Psoas muscle (tissue), 8 donors: ENCODE results near the gene MAP4K4. TPM values are rescaled to one million over a fixed set of nuclear protein-coding genes. Genes with fewer than 3 reads are reported as not detected.

Experiments
- ATAC-seq, 4 donors: fragments of 200-7000 bp; cut with Tn5 transposase; one replicate each; pipeline ENCODE4 v1.9.1; 2020; ENCODE audit warnings: moderate library complexity in 3 of 4, mild to moderate bottlenecking in 2 of 4
- DNase-seq, 2 donors: peaks; one replicate each; pipeline ENCODE4 v3.0.0-alpha.2; 2020
- H3K27ac ChIP-seq: fragments of 200-600 bp; one replicate; pipeline ENCODE4 v1.8.0; 2022
- H3K27me3 ChIP-seq, 3 donors: fragments of 200-600 bp in 1 of 3; one replicate each; pipeline versions ENCODE4 v1.6.1 to v1.8.0; 2013 to 2022; ENCODE audit warnings: low read length in 2 of 3, mild to moderate bottlenecking in 2 of 3, moderate library complexity in 1 of 3; ENCODE audit not compliant: insufficient read depth in 3 of 3
- H3K36me3 ChIP-seq, 2 donors: fragments of 200-600 bp in 1 of 2; one replicate each; pipeline versions ENCODE4 v1.6.1 to v1.8.0; 2013 to 2022; ENCODE audit warnings: low read depth in 1 of 2, mild to moderate bottlenecking in 1 of 2, moderate library complexity in 1 of 2; ENCODE audit not compliant: insufficient read depth in 1 of 2
- H3K4me1 ChIP-seq: fragments of 200-600 bp; one replicate; pipeline ENCODE4 v1.8.0; 2022
- H3K4me3 ChIP-seq: fragments of 200-600 bp; one replicate; pipeline ENCODE4 v1.8.0; 2022; ENCODE audit warnings: mild to moderate bottlenecking
- H3K9me3 ChIP-seq: fragments of 200-600 bp; one replicate; pipeline ENCODE4 v1.8.0; 2022
- CTCF ChIP-seq: fragments of 200-600 bp; IDR thresholded peaks from one replicate; pipeline ENCODE4 v1.8.0; 2022; ENCODE audit warnings: antibody characterized with exemption
- WGBS, 3 donors: extraction: QIAGEN DNeasy Blood & Tissue Kit; methylation state at CpG; one replicate each; pipeline versions ENCODE4 v1.1.6 to v1.1.7; 2013; 5-methylcytosine and 5-hydroxymethylcytosine counted together
- intact Hi-C, 2 donors: fragments of 100-400 bp; cut with DNase I; formaldehyde crosslinking; loops; one replicate each; pipeline versions ENCODE4 v1.11.0 to v1.14.2; 2022
- polyA plus RNA-seq, 3 donors: library from polyadenylated mRNA; stranded (reverse); fragments of 200-250 nt; gene quantifications; one replicate each; pipeline ENCODE4 v1.2.3, GENCODE V29; 2013
- total RNA-seq, 4 donors: library from RNA; stranded (reverse); fragmentation: NEBNext Ultra II Directional in 2 of 4; extraction: Animal tissue kit (Norgen Biotek cat#: 25700) in 2 of 4; gene quantifications; one replicate each; pipeline versions ENCODE4 v1.2.1 to v1.2.4, GENCODE V29; 2021 to 2023
- donor health status: healthy with polysubstance abuse.
- donor health status: DM: no; HTN: no; CAD: no; lungs with moderate emphysema.
- donor health status: Bipolar disorder and iron deficiency.
- donor health status: healthy.
- donor health status: DM: yes; HTN: yes; CAD: no.
- donor health status: DM: no; HTN: no; CAD: no.
- donor health status: DM: no; HTN: no; CAD: no.
- donor health status: DM: yes; HTN: yes; CAD: no.

The MAP4K4 gene
- total and polyA plus RNA-seq, 7 donors, result 20.1 to 99.9 (median 80.4) TPM

- 50 to 78% (median 53%) methylated on average over 2 of the region's 2 CpGs for WGBS, 3 donors
- H3K9me3 ChIP-seq, result no peaks in the 10 kb centered on the region
- H3K27me3 ChIP-seq, result no peaks in the 10 kb centered on the region
- H3K36me3 ChIP-seq, result no peaks in the 10 kb centered on the region
- DNase-seq (no peak), ATAC-seq (peak in 2 of 4 donors; percentile 53 to 54)
- no peak overlapping the region for H3K4me3 ChIP-seq
- H3K4me1 ChIP-seq, result peaks cover 53% of the 10 kb centered on the region
- intact Hi-C loops, result no loop called here
- no peak for TF ChIP-seq CTCF
- peak overlapping the region; percentile 23 for H3K27ac ChIP-seq
These were observed 57.1 kb downstream of the MAP4K4 start for GRCh38 chr2:101754618-101755017.

DNA sequence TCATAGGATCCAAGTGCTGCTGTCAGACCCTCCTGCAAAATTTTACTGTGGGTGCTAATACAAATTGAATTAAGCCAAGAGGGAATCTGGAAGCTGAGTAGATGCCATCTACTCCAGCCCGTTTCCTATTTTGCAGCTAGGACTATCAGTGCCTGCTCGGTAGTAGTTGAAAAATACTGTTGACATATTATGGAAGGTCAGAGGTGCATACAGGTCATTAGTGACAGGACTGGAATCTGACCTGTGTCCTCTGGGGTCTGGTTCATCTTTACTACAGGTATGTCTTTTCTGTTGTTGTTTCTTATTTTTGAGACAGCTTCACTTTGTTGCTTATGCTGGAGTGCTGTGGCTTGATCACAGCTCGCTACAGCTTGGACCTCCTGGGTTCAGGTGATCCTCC is 58.8 kb downstream of the MAP4K4 start:
- DNase-seq, result no peak
- Histone ChIP-seq H3K36me3 (no peaks in the 10 kb centered on the region), H3K4me1 (peaks cover 52% of the 10 kb centered on the region), H3K4me3 (no peak overlapping the region), H3K9me3 (no peaks in the 10 kb centered on the region), H3K27ac (no peak overlapping the region), H3K27me3 (no peaks in the 10 kb centered on the region)
- intact Hi-C loops, result no loop called here
- 86 to 91% (median 86%) methylated on average over 3 of the region's 3 CpGs for WGBS, 3 donors
- no peak for ATAC-seq
- TF ChIP-seq CTCF, result no peak

DNA sequence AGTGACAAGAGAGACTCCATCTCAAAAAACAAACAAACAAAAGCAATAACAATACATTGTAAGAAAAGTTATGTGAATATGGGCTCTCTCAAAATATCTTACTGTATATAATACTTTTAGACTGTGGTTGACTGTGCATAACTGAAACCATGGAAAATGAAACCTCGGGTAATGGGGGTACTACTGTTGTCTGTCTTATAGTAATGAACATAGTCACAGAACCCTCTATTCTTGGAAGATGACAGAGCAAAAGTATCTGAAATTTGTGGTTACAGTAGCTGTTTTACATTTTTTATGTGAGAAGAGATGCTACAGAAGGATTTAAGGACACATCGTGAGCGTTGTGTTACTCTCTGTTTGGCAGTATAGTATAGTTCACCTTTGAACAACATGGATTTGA is 60.5 kb downstream of the MAP4K4 start:
- no peak for ATAC-seq
- Histone ChIP-seq H3K27me3 (no peaks in the 10 kb centered on the region), H3K9me3 (no peaks in the 10 kb centered on the region), H3K4me3 (no peak overlapping the region), H3K4me1 (peaks cover 49% of the 10 kb centered on the region), H3K27ac (no peak overlapping the region), H3K36me3 (no peaks in the 10 kb centered on the region)
- no peak for TF ChIP-seq CTCF
- WGBS, 3 donors, result 87 to 93% (median 91%) methylated on average over 3 of the region's 3 CpGs
- no peak for DNase-seq
- intact Hi-C loops, result no loop called here

DNA sequence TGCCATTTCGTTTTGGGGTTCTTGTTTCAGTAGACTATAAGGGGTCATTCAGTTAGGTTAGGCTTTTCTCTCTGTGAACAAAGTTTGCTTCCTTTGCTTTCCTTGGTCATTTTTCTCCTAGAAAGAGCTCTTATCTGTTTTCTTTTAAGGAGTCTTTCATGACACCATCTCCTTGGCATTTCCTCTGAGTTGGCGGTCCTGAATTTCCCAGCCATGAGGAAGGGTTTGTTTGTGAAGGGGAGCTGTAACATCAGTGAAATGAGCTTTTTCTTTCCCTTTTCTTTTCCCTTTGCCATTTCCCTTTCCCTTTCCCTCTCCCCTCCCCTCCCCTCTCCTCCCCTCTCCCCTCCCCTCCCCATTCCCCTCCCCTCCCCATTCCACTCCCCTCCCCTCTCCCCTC is 61.7 kb downstream of the MAP4K4 start:
- Histone ChIP-seq H3K27ac (no peak overlapping the region), H3K27me3 (no peaks in the 10 kb centered on the region), H3K4me1 (peaks cover 49% of the 10 kb centered on the region), H3K36me3 (no peaks in the 10 kb centered on the region), H3K9me3 (no peaks in the 10 kb centered on the region), H3K4me3 (no peak overlapping the region)
- intact Hi-C loops, result no loop called here
- TF ChIP-seq CTCF, result no peak
- ATAC-seq, result no peak
- WGBS, 3 donors, result 64 to 70% (median 67%) methylated on average over 2 of the region's 2 CpGs
- no peak for DNase-seq

GRCh38 chr2:101762451-101763171 is 65.1 kb downstream of the MAP4K4 start:
- no peak for TF ChIP-seq CTCF
- no peaks in the 10 kb centered on the region for H3K27me3 ChIP-seq
- no peak overlapping the region for H3K4me3 ChIP-seq
- ATAC-seq (peak; percentile 37 to 44 (median 38)), DNase-seq (no peak)
- peaks cover 65% of the 10 kb centered on the region for H3K4me1 ChIP-seq
- intact Hi-C loops, result no loop called here
- no peaks in the 10 kb centered on the region for H3K36me3 ChIP-seq
- H3K27ac ChIP-seq, result peak overlapping the region; percentile 47
- WGBS, 3 donors, result 36 to 43% (median 42%) methylated on average over 4 of the region's 4 CpGs
- H3K9me3 ChIP-seq, result no peaks in the 10 kb centered on the region
